Hepatocyte (in vitro differentiated cells): ENCODE data around the gene SLC16A7.

ENCODE experiments used
- CTCF ChIP-seq: fragments of 200-600 bp; sonication (generic); IDR thresholded peaks from 2 replicates; pipeline ENCODE4 v1.5.1; 2016; ENCODE audit warnings: antibody characterized with exemption, mild to moderate bottlenecking; ENCODE audit not compliant: poor library complexity
- EZH2phosphoT487 ChIP-seq: fragments of 200-600 bp; sonication (generic); IDR thresholded peaks from one replicate; pipeline ENCODE4 v1.6.1; 2018; ENCODE audit warnings: antibody characterized with exemption, mild to moderate bottlenecking, low read depth, moderate library complexity; ENCODE audit not compliant: unreplicated experiment, severe bottlenecking

- TF ChIP-seq EZH2phosphoT487 (no peak), CTCF (no peak)
Observed at GRCh38 chr12:59654061-59654460, 58.2 kb downstream of the SLC16A7 start.
